WTC11 (cell line): ENCODE data around the gene FANCC. TPM values are rescaled to one million over a fixed set of nuclear protein-coding genes. Genes with fewer than 3 reads are reported as not detected.

Source experiments
- ATAC-seq: fragments of 200-7000 bp; cut with Tn5 transposase; 2 replicates; pipeline ENCODE4 v1.10.0; 2021; ENCODE audit warnings: mild to moderate bottlenecking, moderate library complexity
- CTCF ChIA-PET: fragments of 300-600 bp; sonication (Branson Sonifier 250); formaldehyde crosslinking; loops from one replicate; lab custom pipeline; 2021; ENCODE audit warnings: antibody characterized with exemption; lab: Charles Lee
- POLR2A ChIA-PET: fragments of 350-600 bp; sonication (Branson Sonifier 250); formaldehyde crosslinking; loops from one replicate; lab custom pipeline; 2021; ENCODE audit warnings: antibody characterized with exemption; lab: Charles Lee
- DNase-seq: peaks from one replicate; pipeline ENCODE4 v3.0.0; 2021; ENCODE audit warnings: low spot score
- H3K27ac Mint-ChIP-seq: 2 replicates; pipeline ENCODE4 v1.8.0; 2021; ENCODE audit warnings: mixed read lengths
- H3K27me3 Mint-ChIP-seq: 2 replicates; pipeline ENCODE4 v1.8.0; 2021; ENCODE audit warnings: low read depth, mild to moderate bottlenecking, moderate library complexity, mixed read lengths
- H3K36me3 Mint-ChIP-seq: 2 replicates; pipeline ENCODE4 v1.8.0; 2021; ENCODE audit warnings: mixed read lengths
- H3K4me1 Mint-ChIP-seq: 2 replicates; pipeline ENCODE4 v1.8.0; 2022; ENCODE audit warnings: mixed read lengths
- H3K4me3 Mint-ChIP-seq: 2 replicates; pipeline ENCODE4 v1.8.0; 2021; ENCODE audit warnings: mild to moderate bottlenecking, moderate library complexity, mixed read lengths
- H3K9me3 Mint-ChIP-seq: 2 replicates; pipeline ENCODE4 v1.8.0; 2021; ENCODE audit warnings: mixed read lengths
- CBFB ChIP-seq: sonication (generic); formaldehyde crosslinking; IDR thresholded peaks from 2 replicates; pipeline ENCODE4 v1.8.1; 2022; ENCODE audit warnings: mild to moderate bottlenecking, low read depth, missing genetic modification reagents
- CTCF ChIP-seq: fragments of 200-600 bp; IDR thresholded peaks from 2 replicates; pipeline ENCODE4 v1.8.0; 2022; ENCODE audit warnings: antibody characterized with exemption
- ESRRA ChIP-seq: sonication (generic); formaldehyde crosslinking; IDR thresholded peaks from 2 replicates; pipeline ENCODE4 v1.8.1; 2022; ENCODE audit warnings: mild to moderate bottlenecking, missing genetic modification reagents, borderline replicate concordance
- FOXK1 ChIP-seq: sonication (generic); formaldehyde crosslinking; IDR thresholded peaks from 2 replicates; pipeline ENCODE4 v1.8.0; 2022; ENCODE audit warnings: mild to moderate bottlenecking, moderate library complexity, missing genetic modification reagents
- GABPB1 ChIP-seq: sonication (generic); formaldehyde crosslinking; IDR thresholded peaks from 2 replicates; pipeline ENCODE4 v1.8.1; 2023; ENCODE audit warnings: mild to moderate bottlenecking, missing genetic modification reagents
- MAX ChIP-seq: sonication (generic); formaldehyde crosslinking; IDR thresholded peaks from 2 replicates; pipeline ENCODE4 v1.8.0; 2022; ENCODE audit warnings: mild to moderate bottlenecking, missing genetic modification reagents
- NFE2L1 ChIP-seq: sonication (generic); formaldehyde crosslinking; IDR thresholded peaks from 2 replicates; pipeline ENCODE4 v1.8.1; 2023; ENCODE audit warnings: missing genetic modification reagents
- NFYB ChIP-seq: sonication (generic); formaldehyde crosslinking; conservative IDR thresholded peaks from 2 replicates; pipeline ENCODE4 v1.8.0; 2022; ENCODE audit warnings: low read depth, missing genetic modification reagents
- NR3C1 ChIP-seq: sonication (generic); formaldehyde crosslinking; conservative IDR thresholded peaks from 2 replicates; pipeline ENCODE4 v1.8.1; 2023; ENCODE audit warnings: low read depth, mild to moderate bottlenecking, missing genetic modification reagents
- PRRX2 ChIP-seq: fragments of 250-450 bp; sonication (Bioruptor Pico); IDR thresholded peaks from 2 replicates; pipeline ENCODE4 v1.8.0; 2021; ENCODE audit warnings: mild to moderate bottlenecking
- SP1 ChIP-seq: sonication (generic); formaldehyde crosslinking; conservative IDR thresholded peaks from 2 replicates; pipeline ENCODE4 v1.8.1; 2022; ENCODE audit warnings: missing genetic modification reagents
- TEAD1 ChIP-seq: sonication (generic); formaldehyde crosslinking; IDR thresholded peaks from 2 replicates; pipeline ENCODE4 v1.8.0; 2022; ENCODE audit warnings: mild to moderate bottlenecking, missing genetic modification reagents
- ZMAT4 ChIP-seq: fragments of 250-450 bp; sonication (Bioruptor Pico); IDR thresholded peaks from 2 replicates; pipeline ENCODE4 v1.9.0; 2021; ENCODE audit warnings: mild to moderate bottlenecking
- ZNF219 ChIP-seq: sonication (generic); formaldehyde crosslinking; IDR thresholded peaks from 2 replicates; pipeline ENCODE4 v1.8.0; 2023; ENCODE audit warnings: missing genetic modification reagents, mild to moderate bottlenecking, borderline replicate concordance
- ZNF232 ChIP-seq: sonication (generic); formaldehyde crosslinking; IDR thresholded peaks from 2 replicates; pipeline ENCODE4 v1.8.0; 2022; ENCODE audit warnings: mild to moderate bottlenecking, missing genetic modification reagents
- ZNF396 ChIP-seq: fragments of 250-450 bp; sonication (Bioruptor Pico); IDR thresholded peaks from 2 replicates; pipeline ENCODE4 v1.8.0; 2021; ENCODE audit warnings: mild to moderate bottlenecking, moderate library complexity, borderline replicate concordance
- ZSCAN18 ChIP-seq: fragments of 250-450 bp; sonication (Bioruptor Pico); IDR thresholded peaks from 2 replicates; pipeline ENCODE4 v2.1.2; 2022; ENCODE audit warnings: mild to moderate bottlenecking, moderate library complexity
- total RNA-seq: library from RNA; stranded (reverse); gene quantifications from 3 replicates; pipeline ENCODE4 v1.2.3, GENCODE V29; 2021
- TF ChIP-seq, protein P1 (sequence below): sonication (generic); formaldehyde crosslinking; IDR thresholded peaks from 2 replicates; pipeline ENCODE4 v1.8.1; 2022; ENCODE audit warnings: mild to moderate bottlenecking, missing genetic modification reagents, moderate library complexity, borderline replicate concordance
- TF ChIP-seq, protein P2 (sequence below): sonication (generic); formaldehyde crosslinking; IDR thresholded peaks from 2 replicates; pipeline ENCODE4 v1.8.1; 2022; ENCODE audit warnings: low read depth, missing genetic modification reagents, borderline replicate concordance
- TF ChIP-seq, protein P3 (sequence below): sonication (generic); formaldehyde crosslinking; IDR thresholded peaks from 2 replicates; pipeline ENCODE4 v1.8.1; 2023; ENCODE audit warnings: mild to moderate bottlenecking, missing genetic modification reagents, moderate library complexity
- TF ChIP-seq, protein P4 (sequence below): sonication (generic); formaldehyde crosslinking; conservative IDR thresholded peaks from 2 replicates; pipeline ENCODE4 v1.8.1; 2022; ENCODE audit warnings: mild to moderate bottlenecking, missing genetic modification reagents

The FANCC gene
- total RNA-seq, 1 experiment from 2014 or later = 10.9 TPM

DNA sequence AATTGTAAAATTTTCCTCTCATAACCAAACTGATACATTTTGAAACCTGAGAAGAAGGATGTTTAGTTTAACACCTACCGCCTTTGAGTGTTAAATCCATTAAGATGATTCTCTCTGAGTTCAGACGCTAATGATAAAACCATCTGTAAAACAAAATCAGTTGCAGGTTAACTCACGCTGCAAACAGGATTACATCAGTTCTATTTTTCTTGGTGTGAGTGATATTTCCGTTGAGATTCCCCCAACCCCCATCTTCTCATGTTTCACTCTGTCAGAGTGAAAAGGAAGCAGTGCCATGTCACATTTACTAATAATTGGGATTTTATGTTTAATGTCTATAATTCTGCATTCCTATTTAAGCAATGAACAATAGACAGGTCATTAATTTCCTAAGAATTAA lies 146.5 kb downstream of the FANCC start:
- ATAC-seq = no peak
- peaks cover 29% of the 10 kb centered on the region for H3K4me1 Mint-ChIP-seq
- H3K27me3 Mint-ChIP-seq = no peaks in the 10 kb centered on the region
- peak overlapping the region; percentile 82 for H3K27ac Mint-ChIP-seq
- POLR2A ChIA-PET = no interaction called here
- no peaks in the 10 kb centered on the region for H3K36me3 Mint-ChIP-seq
- peak overlapping the region; percentile 31; the same call in 1 of the 2 replicates for H3K4me3 Mint-ChIP-seq
- no peaks in the 10 kb centered on the region for H3K9me3 Mint-ChIP-seq
- TF ChIP-seq, protein P1, sequence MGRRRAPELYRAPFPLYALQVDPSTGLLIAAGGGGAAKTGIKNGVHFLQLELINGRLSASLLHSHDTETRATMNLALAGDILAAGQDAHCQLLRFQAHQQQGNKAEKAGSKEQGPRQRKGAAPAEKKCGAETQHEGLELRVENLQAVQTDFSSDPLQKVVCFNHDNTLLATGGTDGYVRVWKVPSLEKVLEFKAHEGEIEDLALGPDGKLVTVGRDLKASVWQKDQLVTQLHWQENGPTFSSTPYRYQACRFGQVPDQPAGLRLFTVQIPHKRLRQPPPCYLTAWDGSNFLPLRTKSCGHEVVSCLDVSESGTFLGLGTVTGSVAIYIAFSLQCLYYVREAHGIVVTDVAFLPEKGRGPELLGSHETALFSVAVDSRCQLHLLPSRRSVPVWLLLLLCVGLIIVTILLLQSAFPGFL (CRISPR knock-in tag) = no peak
- no peak for TF ChIP-seq NFYB (CRISPR knock-in tag)
- TF ChIP-seq, all 79 proteins: peak for 0
- DNase-seq = no peak
- CTCF ChIA-PET = no interaction called here

GRCh38 chr9:95167998-95168397 lies 149.5 kb downstream of the FANCC start:
- DNase-seq (peak; percentile 77), ATAC-seq (peak; percentile 96)
- CTCF ChIA-PET = interaction anchor here (0.6 to 2.9 kb wide), 74 partner anchors 10 to 1050 kb away, joined by 3 to 92 read pairs (median 4); partner anchors contain the start of gene PCAT7
- H3K27me3 Mint-ChIP-seq = no peaks in the 10 kb centered on the region
- no peak overlapping the region for H3K4me3 Mint-ChIP-seq
- H3K4me1 Mint-ChIP-seq = peaks cover 18% of the 10 kb centered on the region
- H3K27ac Mint-ChIP-seq = peak overlapping the region; percentile 73; the same call in 1 of the 2 replicates
- TF ChIP-seq, protein P2, sequence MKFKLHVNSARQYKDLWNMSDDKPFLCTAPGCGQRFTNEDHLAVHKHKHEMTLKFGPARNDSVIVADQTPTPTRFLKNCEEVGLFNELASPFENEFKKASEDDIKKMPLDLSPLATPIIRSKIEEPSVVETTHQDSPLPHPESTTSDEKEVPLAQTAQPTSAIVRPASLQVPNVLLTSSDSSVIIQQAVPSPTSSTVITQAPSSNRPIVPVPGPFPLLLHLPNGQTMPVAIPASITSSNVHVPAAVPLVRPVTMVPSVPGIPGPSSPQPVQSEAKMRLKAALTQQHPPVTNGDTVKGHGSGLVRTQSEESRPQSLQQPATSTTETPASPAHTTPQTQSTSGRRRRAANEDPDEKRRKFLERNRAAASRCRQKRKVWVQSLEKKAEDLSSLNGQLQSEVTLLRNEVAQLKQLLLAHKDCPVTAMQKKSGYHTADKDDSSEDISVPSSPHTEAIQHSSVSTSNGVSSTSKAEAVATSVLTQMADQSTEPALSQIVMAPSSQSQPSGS = no peak
- TF ChIP-seq CTCF (peak; percentile 93), NFYB (CRISPR knock-in tag) (no peak)
- POLR2A ChIA-PET = interaction anchor here (0.6 to 1.0 kb wide), 3 partner anchors 11 to 168 kb away, joined by 3 to 4 read pairs (median 3); no protein-coding TSS in a partner anchor
- H3K36me3 Mint-ChIP-seq = peaks cover 3% of the 10 kb centered on the region; the same call in 1 of the 2 replicates
- H3K9me3 Mint-ChIP-seq = peaks cover 3% of the 10 kb centered on the region; the same call in 1 of the 2 replicates

DNA sequence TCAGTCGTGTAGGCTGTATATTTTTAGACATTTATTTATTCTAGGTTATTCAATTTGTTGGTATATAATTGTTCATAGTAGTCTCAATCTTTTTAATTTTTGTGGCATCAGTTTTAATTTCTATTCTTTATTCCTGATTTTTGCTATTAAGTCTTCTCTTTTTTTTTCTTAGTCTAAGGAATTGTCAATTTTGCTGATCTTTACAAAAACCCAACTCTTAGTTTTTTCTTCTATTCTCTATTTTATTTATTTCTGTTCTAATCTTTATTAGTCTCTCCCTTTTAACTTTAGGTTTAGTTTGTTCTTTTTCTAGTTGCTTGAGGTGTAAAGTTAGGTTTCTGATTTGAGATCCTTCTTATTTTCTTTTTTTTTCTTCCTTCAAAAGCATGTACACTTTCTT lies 152.5 kb downstream of the FANCC start:
- no peak overlapping the region for H3K4me3 Mint-ChIP-seq
- no peak for ATAC-seq
- H3K27me3 Mint-ChIP-seq = no peaks in the 10 kb centered on the region
- peaks cover 3% of the 10 kb centered on the region; the same call in 1 of the 2 replicates for H3K9me3 Mint-ChIP-seq
- H3K36me3 Mint-ChIP-seq = peaks cover 3% of the 10 kb centered on the region; the same call in 1 of the 2 replicates
- H3K4me1 Mint-ChIP-seq = peaks cover 2% of the 10 kb centered on the region; the same call in 1 of the 2 replicates
- CTCF ChIA-PET = no interaction called here
- DNase-seq = no peak
- no peak overlapping the region for H3K27ac Mint-ChIP-seq
- POLR2A ChIA-PET = no interaction called here
- no peak for TF ChIP-seq TEAD1
- no peak for TF ChIP-seq CTCF
- TF ChIP-seq, protein P3, sequence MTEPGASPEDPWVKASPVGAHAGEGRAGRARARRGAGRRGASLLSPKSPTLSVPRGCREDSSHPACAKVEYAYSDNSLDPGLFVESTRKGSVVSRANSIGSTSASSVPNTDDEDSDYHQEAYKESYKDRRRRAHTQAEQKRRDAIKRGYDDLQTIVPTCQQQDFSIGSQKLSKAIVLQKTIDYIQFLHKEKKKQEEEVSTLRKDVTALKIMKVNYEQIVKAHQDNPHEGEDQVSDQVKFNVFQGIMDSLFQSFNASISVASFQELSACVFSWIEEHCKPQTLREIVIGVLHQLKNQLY (CRISPR knock-in tag) = no peak
- TF ChIP-seq ZMAT4 (CRISPR knock-in tag) = no peak
- TF ChIP-seq ZNF232 (CRISPR knock-in tag) = no peak
- no peak for TF ChIP-seq ZNF219 (CRISPR knock-in tag)
- no peak for TF ChIP-seq CBFB (CRISPR knock-in tag)
- TF ChIP-seq ESRRA (CRISPR knock-in tag) = no peak
- TF ChIP-seq ZNF396 = no peak
- TF ChIP-seq, protein P4, sequence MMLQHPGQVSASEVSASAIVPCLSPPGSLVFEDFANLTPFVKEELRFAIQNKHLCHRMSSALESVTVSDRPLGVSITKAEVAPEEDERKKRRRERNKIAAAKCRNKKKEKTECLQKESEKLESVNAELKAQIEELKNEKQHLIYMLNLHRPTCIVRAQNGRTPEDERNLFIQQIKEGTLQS = no peak
- TF ChIP-seq NFYB (CRISPR knock-in tag) = no peak
- no peak for TF ChIP-seq NFE2L1
- no peak for TF ChIP-seq GABPB1 (CRISPR knock-in tag)
- no peak for TF ChIP-seq MAX (CRISPR knock-in tag)
- no peak for TF ChIP-seq PRRX2 (CRISPR knock-in tag)
- TF ChIP-seq NR3C1 = no peak
- TF ChIP-seq SP1 = no peak
- TF ChIP-seq FOXK1 = no peak
- no peak for TF ChIP-seq ZSCAN18 (CRISPR knock-in tag)
